Epithelial cell of prostate (primary cell): ENCODE data around the gene MLPH.

ENCODE experiments used
- DNase-seq: peaks from one replicate; pipeline ENCODE4 v3.0.0-alpha.2; 2011; ENCODE audit warnings: low read depth, low spot score
- H3K27ac ChIP-seq: fragments of 450-650 bp; 2 replicates; pipeline ENCODE4 v1.5.1; 2017; ENCODE audit warnings: mild to moderate bottlenecking

Gene MLPH

GRCh38 chr2:237558961-237559641 lies 72.0 kb downstream of the MLPH start:
- DNase-seq: no peak
- H3K27ac ChIP-seq: no peak overlapping the region

DNA sequence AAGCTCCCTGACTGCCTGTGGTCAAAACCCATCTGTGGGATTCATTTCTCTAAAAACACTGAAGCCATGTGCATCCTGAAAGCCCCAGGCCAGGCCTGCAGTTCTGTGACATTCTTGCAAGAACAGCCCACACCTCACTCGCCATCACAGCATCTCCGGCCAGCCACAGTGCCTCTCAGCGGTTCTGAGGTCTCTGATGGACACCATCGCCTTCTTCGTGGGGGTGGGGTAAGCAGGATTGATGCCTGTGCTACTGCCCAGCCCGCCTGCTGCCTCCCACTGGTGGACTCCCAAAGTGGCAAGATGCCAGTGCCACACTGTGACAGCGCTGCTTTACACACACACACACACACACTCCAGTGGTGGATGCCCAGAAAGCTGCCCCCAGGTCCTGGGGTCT lies 74.2 kb downstream of the MLPH start:
- H3K27ac ChIP-seq: no peak overlapping the region
- DNase-seq: no peak

GRCh38 chr2:237563816-237564215 lies 76.8 kb downstream of the MLPH start:
- DNase-seq: no peak
- H3K27ac ChIP-seq: no peak overlapping the region

DNA sequence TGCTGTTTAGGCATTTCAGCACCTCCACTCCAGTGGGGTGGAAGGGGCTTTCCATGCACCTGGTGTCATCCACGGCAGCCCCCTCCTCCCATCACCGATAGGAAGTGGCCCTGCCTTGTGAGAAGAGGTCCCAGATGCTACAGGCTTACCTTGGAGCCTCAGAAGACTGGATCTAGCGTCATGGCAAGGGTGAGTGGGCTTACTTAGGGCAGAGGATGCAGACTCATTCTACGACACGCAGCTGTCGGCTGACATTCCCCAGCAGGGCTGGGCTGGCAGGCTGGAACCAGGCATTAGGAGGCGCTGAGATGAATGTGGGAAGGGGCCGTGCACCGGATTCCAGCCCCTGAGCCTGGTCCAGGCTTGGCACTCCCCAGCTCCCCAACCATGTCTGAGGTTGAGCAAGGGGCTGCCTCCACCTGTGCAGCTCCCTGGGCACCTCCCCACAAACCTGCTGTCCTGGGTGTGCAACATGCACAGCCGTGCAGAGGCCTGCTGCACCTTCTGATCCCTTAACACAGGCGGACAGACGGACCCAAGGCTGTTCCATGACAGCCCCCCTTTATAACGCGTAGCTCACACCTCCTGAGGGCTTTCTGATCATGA lies 77.6 kb downstream of the MLPH start:
- no peak for DNase-seq
- H3K27ac ChIP-seq: no peak overlapping the region

GRCh38 chr2:237565974-237566373 lies 78.9 kb downstream of the MLPH start:
- no peak for DNase-seq
- H3K27ac ChIP-seq: no peak overlapping the region

GRCh38 chr2:237566401-237567235 lies 79.6 kb downstream of the MLPH start, which contains the start of gene PRLH:
Gene PRLH, plus strand, starts transcription at chr2:237566574. Its CDS starts 0 bp downstream, at chr2:237566574.
- H3K27ac ChIP-seq: no peak within 1 kb of the TSS

GRCh38 chr2:237567276-237568029 lies 80.4 kb downstream of the MLPH start:
- no peak for DNase-seq

More at GRCh38 chr2:237566401-237567235, 79.6 kb downstream of the MLPH start, which contains the start of gene PRLH:
- no peak for DNase-seq

DNA sequence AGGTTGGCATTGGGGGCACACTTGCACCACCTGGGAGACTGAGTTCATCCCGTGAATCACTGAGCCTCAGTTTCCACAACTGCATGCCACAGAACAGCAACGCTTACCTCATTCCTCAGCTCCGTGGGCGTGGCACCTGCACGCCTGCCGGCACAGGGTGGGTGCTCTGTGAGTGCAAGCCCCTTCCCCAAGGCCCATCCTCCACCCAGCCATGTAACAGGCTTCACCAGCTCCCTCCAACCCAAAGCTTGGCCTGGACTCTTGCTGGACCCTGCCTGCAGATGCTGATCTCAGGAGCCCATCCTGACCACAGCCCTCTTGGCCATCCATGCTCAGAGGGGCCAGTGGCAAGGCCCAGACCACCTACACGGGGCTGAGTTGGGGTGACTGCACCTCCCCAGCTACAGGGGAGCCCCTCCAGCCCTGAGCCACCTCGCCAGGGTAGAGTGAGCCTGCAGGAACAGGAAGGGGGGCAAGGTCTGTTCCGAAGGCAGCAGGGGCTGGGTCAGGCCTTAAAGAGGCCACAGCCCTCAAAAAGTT lies 81.1 kb downstream of the MLPH start:
- no peak for DNase-seq
- no peak overlapping the region for H3K27ac ChIP-seq

More at GRCh38 chr2:237567276-237568029, 80.4 kb downstream of the MLPH start:
- H3K27ac ChIP-seq: no peak overlapping the region

GRCh38 chr2:237569041-237569440 lies 82.0 kb downstream of the MLPH start:
- H3K27ac ChIP-seq: no peak overlapping the region
- no peak for DNase-seq

GRCh38 chr2:237569896-237570295 lies 82.8 kb downstream of the MLPH start:
- no peak overlapping the region for H3K27ac ChIP-seq
- no peak for DNase-seq

GRCh38 chr2:237570776-237571335 lies 83.8 kb downstream of the MLPH start:
- H3K27ac ChIP-seq: no peak overlapping the region
- DNase-seq: no peak

DNA sequence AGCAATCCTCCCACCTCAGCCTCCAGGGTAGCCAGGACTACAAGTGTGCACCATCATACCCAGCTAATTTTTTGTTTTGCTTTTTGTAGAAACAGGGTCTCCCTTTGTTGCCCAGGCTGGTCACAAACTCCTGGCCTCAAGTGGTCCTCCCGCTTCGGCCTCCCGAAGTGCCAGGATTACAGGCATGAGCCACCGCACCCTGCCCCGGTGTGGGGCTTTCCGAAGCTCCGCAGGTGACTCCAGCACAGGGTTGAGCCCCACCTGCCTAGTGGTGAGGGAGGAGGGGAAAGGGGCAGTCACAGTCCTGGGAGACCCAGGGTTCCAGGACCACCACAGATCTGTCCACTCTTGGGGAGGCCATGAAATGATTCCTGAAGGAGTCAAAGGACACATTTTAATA lies 84.5 kb downstream of the MLPH start:
- H3K27ac ChIP-seq: no peak overlapping the region
- DNase-seq: no peak

DNA sequence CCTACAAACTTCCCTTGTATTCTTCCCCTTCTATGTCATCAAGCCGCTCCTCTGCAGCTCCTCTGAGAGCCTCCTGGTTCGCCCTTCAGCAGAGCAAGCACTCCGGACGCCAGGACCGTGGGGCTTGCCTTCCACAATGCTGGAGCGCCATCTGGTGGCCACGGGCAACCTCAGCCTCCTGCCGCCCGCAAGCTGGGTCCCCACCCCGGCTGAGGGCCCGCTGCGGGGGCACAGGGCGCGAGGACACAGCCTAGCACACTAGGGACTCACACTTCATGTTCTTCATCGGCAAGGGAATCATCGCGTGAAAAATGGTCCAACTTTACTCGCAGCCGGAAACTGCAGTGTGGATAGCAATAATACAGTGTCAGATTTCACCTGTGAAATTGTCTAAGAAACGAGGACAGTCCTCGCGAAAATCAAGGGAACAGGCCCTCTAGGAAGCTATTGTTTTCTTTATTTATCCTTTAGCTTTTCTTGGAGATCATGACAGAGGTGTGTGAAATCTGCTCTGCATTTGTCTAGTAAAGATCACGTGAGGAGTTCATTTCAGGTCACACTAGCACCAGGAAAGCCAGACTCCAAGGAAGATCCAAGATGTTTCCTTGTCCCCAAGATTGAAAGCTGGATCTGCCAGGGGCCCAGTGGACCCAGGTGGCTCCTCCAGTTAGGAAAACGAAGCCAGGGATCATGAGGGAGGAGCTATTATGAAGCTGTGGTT lies 85.1 kb downstream of the MLPH start:
- DNase-seq: peak; percentile 31
- H3K27ac ChIP-seq: no peak overlapping the region

DNA sequence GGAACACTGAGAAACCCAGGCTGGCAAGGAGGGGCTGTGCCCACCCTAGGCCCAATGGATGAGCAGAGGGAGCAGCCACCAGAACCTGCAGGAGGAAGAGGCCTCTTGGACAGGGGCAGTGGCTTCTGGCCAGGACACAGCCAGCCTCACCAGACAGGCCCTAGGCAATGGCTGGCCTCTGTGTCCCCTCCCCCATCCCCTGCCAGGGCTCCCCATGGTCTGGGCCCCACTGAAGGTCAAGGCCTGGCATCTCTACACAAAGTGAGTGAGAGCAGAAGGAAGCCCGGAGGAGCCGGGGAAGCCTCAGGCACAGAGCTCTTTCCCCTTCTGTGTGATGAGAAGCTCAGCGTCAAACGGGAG lies 85.7 kb downstream of the MLPH start:
- DNase-seq: no peak

DNA sequence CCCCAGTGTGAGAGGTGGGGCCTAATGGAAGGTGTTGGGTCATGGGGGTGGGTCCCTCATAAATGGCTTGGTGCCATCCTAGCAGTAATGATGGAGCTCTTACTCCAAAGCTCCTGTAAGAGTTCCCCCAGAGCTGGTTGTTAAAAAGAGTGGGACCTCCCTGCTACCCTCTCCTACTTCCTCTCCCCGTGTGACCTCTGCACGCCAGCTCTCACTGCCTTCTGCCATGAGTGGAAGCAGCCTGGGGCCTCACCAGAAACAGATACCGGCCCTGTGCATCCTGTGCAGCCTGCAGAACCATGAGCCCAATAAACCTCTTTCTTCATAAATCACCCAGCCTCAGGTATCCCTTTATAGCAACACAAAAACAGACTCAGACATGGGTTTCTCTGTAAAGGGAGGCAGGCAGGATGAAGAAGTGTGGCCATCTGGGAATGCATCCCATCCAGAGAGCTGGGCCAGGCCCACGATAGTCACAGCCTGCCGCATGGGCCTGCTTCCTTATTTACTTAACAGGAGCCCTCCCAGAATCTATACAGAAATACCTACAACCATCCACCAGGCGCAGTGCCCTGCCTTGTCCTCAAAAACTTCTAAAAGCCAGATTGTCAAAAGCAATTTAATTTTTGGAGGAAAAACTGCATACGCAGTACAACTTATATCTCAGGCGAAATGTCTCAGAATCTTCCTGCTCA lies 86.8 kb downstream of the MLPH start:
- no peak overlapping the region for H3K27ac ChIP-seq
- DNase-seq: no peak

More for the DNA sequence above, 85.7 kb downstream of the MLPH start:
- no peak overlapping the region for H3K27ac ChIP-seq

DNA sequence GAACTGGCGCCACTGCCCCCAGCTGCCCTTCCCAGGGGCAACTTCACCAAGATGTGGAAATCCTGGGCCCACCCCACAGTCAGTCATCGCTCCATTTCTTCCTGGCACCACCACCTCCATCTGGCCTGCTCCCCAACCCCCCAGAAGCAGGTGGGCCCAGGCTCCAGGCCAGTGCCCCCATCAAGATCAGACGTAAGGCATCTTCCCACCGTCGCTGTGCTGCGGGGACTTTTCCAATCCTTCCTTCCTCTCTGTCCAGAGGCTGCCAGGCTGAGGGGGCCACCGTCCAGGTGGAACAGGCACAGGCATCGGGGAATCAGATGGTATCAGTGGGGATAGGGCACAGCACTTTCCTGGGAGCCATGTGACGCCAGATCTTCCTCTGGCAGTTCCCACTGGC lies 87.4 kb downstream of the MLPH start:
- no peak for DNase-seq
- peak overlapping the region; percentile 63 for H3K27ac ChIP-seq

DNA sequence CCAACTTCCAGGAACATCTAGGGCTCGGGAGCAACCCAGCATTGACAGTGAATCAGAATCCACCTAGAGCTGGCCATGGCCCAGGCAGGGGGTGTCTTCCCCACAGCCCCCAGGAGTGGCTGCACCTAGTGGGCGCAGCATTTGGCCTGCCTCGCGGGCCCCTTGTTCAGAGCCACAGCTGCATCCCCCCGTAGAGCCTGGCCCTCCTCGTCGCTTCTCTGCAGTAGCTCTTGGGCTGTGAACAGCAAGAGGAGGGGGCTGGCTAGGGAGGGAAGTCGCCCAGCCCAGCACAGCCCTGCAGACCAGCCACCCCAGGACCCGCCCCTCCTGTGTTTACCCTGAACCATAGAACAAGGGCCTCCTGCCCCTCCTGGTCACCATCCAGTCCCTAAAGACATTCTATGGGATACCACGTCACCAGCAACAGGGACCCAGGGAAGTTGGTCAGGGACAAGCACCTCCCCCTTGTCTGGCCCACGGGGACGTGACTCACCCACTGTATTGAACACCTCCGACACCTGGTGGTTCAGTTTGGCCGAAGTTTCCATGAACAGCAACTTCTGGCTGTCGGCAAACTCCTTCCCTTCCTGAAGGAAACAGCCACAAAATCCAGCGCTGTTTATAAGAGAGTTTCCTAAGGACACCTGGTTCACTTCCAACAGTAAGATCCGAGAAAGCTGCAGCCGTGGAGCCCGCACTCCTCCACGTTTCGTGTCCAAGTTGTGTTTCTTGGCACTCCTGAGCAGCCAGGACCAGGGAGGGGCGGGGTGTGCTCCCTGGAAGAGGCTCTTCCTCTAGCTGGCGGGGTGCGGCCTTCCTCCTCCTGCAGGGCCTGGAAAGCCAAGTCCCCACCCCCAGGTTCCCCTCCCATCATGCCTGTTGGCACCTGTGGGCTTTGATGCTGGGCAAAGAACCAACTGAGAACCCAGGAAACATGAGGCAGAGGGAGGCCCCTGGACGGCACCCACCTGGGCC lies 88.1 kb downstream of the MLPH start:
- DNase-seq: peak; percentile 27
- peak overlapping the region; percentile 63 for H3K27ac ChIP-seq
